SK-N-SH treated with all-trans-retinoic acid at 6 μM for 48 hours (cell line): ENCODE measurements around the gene DNAJB8.

ENCODE experiments used
- ATAC-seq: fragments of 200-7000 bp; cut with Tn5 transposase; 3 replicates; pipeline ENCODE4 v1.9.1; 2020; ENCODE audit warnings: mild to moderate bottlenecking, moderate library complexity
- ARNTL ChIP-seq: fragments of 450-650 bp; formaldehyde crosslinking; IDR thresholded peaks from 2 replicates; pipeline ENCODE4 v1.5.0; 2020; ENCODE audit warnings: low read depth, mild to moderate bottlenecking, moderate library complexity, borderline replicate concordance
- BACH2 ChIP-seq: fragments of 250-450 bp; sonication (Bioruptor Pico); IDR thresholded peaks from 2 replicates; pipeline ENCODE4 v1.9.0; 2021; ENCODE audit warnings: mild to moderate bottlenecking, borderline replicate concordance
- CREB5 ChIP-seq: fragments of 250-450 bp; sonication (Bioruptor Pico); IDR thresholded peaks from 2 replicates; pipeline ENCODE4 v1.5.1; 2020; ENCODE audit warnings: low read depth, mild to moderate bottlenecking, moderate library complexity
- CSDC2 ChIP-seq: fragments of 250-450 bp; sonication (Bioruptor Pico); IDR thresholded peaks from 2 replicates; pipeline ENCODE4 v1.5.0; 2020; ENCODE audit warnings: mild to moderate bottlenecking, moderate library complexity
- CSRNP3 ChIP-seq: fragments of 250-450 bp; sonication (Bioruptor Pico); IDR thresholded peaks from 2 replicates; pipeline ENCODE4 v1.5.1; 2021; ENCODE audit warnings: mild to moderate bottlenecking, moderate library complexity
- ESRRG ChIP-seq: fragments of 250-450 bp; sonication (Bioruptor Pico); IDR thresholded peaks from 2 replicates; pipeline ENCODE4 v1.6.1; 2021; ENCODE audit warnings: mild to moderate bottlenecking
- GLIS3 ChIP-seq: fragments of 250-450 bp; sonication (Bioruptor Pico); IDR thresholded peaks from 2 replicates; pipeline ENCODE4 v1.5.0; 2020; ENCODE audit warnings: mild to moderate bottlenecking, moderate library complexity
- ISL1 ChIP-seq: fragments of 250-450 bp; sonication (Bioruptor Pico); IDR thresholded peaks from 2 replicates; pipeline ENCODE4 v2.1.2; 2022; ENCODE audit warnings: mild to moderate bottlenecking, moderate library complexity
- OSR1 ChIP-seq: fragments of 250-450 bp; sonication (Bioruptor Pico); IDR thresholded peaks from 2 replicates; pipeline ENCODE4 v1.8.0; 2022; ENCODE audit warnings: moderate library complexity, mild to moderate bottlenecking, inconsistent platforms
- PATZ1 ChIP-seq: fragments of 250-450 bp; sonication (Bioruptor Pico); IDR thresholded peaks from 2 replicates; pipeline ENCODE4 v1.8.0; 2020; ENCODE audit warnings: mild to moderate bottlenecking, moderate library complexity, borderline replicate concordance
- PPARA ChIP-seq: fragments of 250-450 bp; sonication (Bioruptor Pico); IDR thresholded peaks from 2 replicates; pipeline ENCODE4 v1.5.0; 2020; ENCODE audit warnings: mild to moderate bottlenecking, borderline replicate concordance
- RARB ChIP-seq: fragments of 250-450 bp; sonication (Bioruptor Pico); IDR thresholded peaks from 2 replicates; pipeline ENCODE4 v1.8.0; 2021; ENCODE audit warnings: mild to moderate bottlenecking, moderate library complexity
- SNAI2 ChIP-seq: fragments of 250-450 bp; sonication (Bioruptor Pico); IDR thresholded peaks from 2 replicates; pipeline ENCODE4 v1.5.0; 2020; ENCODE audit warnings: mild to moderate bottlenecking, moderate library complexity
- TCF4 ChIP-seq: fragments of 250-450 bp; sonication (Bioruptor Pico); IDR thresholded peaks from 2 replicates; pipeline ENCODE4 v1.8.0; 2021; ENCODE audit warnings: mild to moderate bottlenecking, moderate library complexity, borderline replicate concordance
- TOX ChIP-seq: fragments of 250-450 bp; sonication (Bioruptor Pico); IDR thresholded peaks from 2 replicates; pipeline ENCODE4 v1.8.0; 2021; ENCODE audit warnings: mild to moderate bottlenecking, moderate library complexity, borderline replicate concordance
- ZC3H10 ChIP-seq: fragments of 250-450 bp; sonication (Bioruptor Pico); IDR thresholded peaks from 2 replicates; pipeline ENCODE4 v1.5.1; 2021; ENCODE audit warnings: mild to moderate bottlenecking, moderate library complexity
- ZFP3 ChIP-seq: fragments of 250-450 bp; sonication (Bioruptor Pico); IDR thresholded peaks from 2 replicates; pipeline ENCODE4 v1.5.0; 2020; ENCODE audit warnings: mild to moderate bottlenecking, moderate library complexity
- ZFP30 ChIP-seq: fragments of 450-650 bp; formaldehyde crosslinking; IDR thresholded peaks from 2 replicates; pipeline ENCODE4 v1.5.0; 2022; ENCODE audit warnings: mild to moderate bottlenecking, moderate library complexity
- ZNF565 ChIP-seq: fragments of 450-650 bp; formaldehyde crosslinking; conservative IDR thresholded peaks from 2 replicates; pipeline ENCODE4 v1.5.0; 2020; ENCODE audit warnings: low read depth, mild to moderate bottlenecking, moderate library complexity
- ZNF70 ChIP-seq: fragments of 450-650 bp; formaldehyde crosslinking; IDR thresholded peaks from 2 replicates; pipeline ENCODE4 v1.5.0; 2020; ENCODE audit warnings: mild to moderate bottlenecking, moderate library complexity
- ZNF8 ChIP-seq: fragments of 450-650 bp; formaldehyde crosslinking; IDR thresholded peaks from 2 replicates; pipeline ENCODE4 v1.5.0; 2020; ENCODE audit warnings: mild to moderate bottlenecking, moderate library complexity
- TF ChIP-seq, protein P1 (sequence below): fragments of 250-450 bp; sonication (Bioruptor Pico); IDR thresholded peaks from 2 replicates; pipeline ENCODE4 v1.8.0; 2021; ENCODE audit warnings: low read depth, mild to moderate bottlenecking, moderate library complexity, borderline replicate concordance

DNAJB8 gene

DNA sequence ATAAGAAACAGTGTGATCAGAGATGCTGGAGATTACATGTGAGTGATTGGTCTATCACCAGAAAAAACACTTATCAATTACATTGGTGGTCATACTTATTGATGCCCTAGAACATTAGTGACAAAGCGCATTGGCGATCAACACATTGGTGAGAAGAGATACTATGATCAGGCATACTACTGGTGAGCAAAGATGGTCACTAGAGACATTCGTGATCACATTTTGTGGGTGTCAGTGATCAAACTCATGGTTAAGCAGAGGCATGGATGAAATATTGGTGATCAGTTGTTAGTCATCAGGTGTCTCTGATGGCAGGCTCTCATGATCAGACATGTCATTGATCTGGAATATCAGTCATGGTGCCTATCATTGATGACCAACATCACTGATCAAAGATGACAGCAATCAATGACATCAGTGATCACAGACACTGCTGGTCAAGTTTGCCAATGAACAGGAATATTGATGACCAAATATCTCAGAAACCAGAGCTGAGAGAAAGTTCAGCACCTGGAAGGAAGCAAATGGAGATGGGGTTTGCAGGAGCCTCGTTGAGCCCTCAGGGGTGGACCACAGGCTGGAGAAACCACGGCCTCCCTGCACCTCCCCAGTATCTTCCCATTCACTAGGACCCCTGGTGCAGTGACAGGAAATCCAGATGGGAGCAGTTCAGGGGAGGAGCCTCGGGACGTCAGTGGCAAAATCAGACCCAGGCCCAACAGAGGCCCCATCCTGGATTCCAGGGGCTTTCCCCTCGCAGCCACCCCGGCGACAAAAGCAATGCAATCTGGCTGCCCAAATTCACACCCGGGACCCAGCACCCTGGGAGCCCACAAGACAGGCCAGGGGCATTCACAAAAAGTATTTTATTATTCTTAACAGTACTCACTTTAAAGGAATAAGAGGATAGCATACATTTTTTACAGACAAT is 12.2 kb upstream of the DNAJB8 start:
- ATAC-seq = no peak

GRCh38 chr3:128476659-128477058 is 10.0 kb upstream of the DNAJB8 start:
- no peak; the same call in 2 of the 3 replicates for ATAC-seq
- TF ChIP-seq TOX (CRISPR knock-in tag) (no peak), ZNF8 (CRISPR knock-in tag) (no peak), ESRRG (CRISPR knock-in tag) (no peak), ZNF565 (CRISPR knock-in tag) (no peak), ZFP3 (CRISPR knock-in tag) (no peak), ARNTL (no peak), TCF4 (no peak), ISL1 (CRISPR knock-in tag) (no peak), CSDC2 (CRISPR knock-in tag) (no peak), ZC3H10 (CRISPR knock-in tag) (no peak)

More for the DNA sequence above, 12.2 kb upstream of the DNAJB8 start:
- TF ChIP-seq CREB5 (no peak), ZNF70 (CRISPR knock-in tag) (no peak), PPARA (CRISPR knock-in tag) (0 out of 2 replicates have a peak, but pooled peaks have one; percentile 6)

GRCh38 chr3:128475355-128475754 is 8.7 kb upstream of the DNAJB8 start:
- TF ChIP-seq PATZ1 (CRISPR knock-in tag) = no peak
- TF ChIP-seq, protein P1, sequence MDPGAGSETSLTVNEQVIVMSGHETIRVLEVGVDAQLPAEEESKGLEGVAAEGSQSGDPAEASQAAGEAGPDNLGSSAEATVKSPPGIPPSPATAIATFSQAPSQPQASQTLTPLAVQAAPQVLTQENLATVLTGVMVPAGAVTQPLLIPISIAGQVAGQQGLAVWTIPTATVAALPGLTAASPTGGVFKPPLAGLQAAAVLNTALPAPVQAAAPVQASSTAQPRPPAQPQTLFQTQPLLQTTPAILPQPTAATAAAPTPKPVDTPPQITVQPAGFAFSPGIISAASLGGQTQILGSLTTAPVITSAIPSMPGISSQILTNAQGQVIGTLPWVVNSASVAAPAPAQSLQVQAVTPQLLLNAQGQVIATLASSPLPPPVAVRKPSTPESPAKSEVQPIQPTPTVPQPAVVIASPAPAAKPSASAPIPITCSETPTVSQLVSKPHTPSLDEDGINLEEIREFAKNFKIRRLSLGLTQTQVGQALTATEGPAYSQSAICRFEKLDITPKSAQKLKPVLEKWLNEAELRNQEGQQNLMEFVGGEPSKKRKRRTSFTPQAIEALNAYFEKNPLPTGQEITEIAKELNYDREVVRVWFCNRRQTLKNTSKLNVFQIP = no peak
- TF ChIP-seq CREB5 = no peak
- no peak for TF ChIP-seq GLIS3 (CRISPR knock-in tag)
- no peak for TF ChIP-seq ZC3H10 (CRISPR knock-in tag)
- no peak for TF ChIP-seq TCF4
- no peak for TF ChIP-seq BACH2 (CRISPR knock-in tag)
- TF ChIP-seq SNAI2 (CRISPR knock-in tag) = no peak
- TF ChIP-seq ISL1 (CRISPR knock-in tag) = no peak
- no peak for TF ChIP-seq ARNTL
- TF ChIP-seq ZFP30 = no peak
- TF ChIP-seq, all 23 proteins: peak for 0
- no peak for ATAC-seq

- TF ChIP-seq ZFP30 (no peak), ISL1 (CRISPR knock-in tag) (no peak), ZNF565 (CRISPR knock-in tag) (no peak), ZNF70 (CRISPR knock-in tag) (no peak), TCF4 (no peak), CSRNP3 (no peak), SNAI2 (CRISPR knock-in tag) (no peak), CREB5 (no peak), GLIS3 (CRISPR knock-in tag) (no peak), ARNTL (no peak), TOX (CRISPR knock-in tag) (no peak), ESRRG (CRISPR knock-in tag) (no peak), ZC3H10 (CRISPR knock-in tag) (no peak), BACH2 (CRISPR knock-in tag) (no peak), ZFP3 (CRISPR knock-in tag) (no peak), CSDC2 (CRISPR knock-in tag) (no peak), RARB (CRISPR knock-in tag) (no peak), OSR1 (CRISPR knock-in tag) (no peak)
- TF ChIP-seq, protein P1 = no peak
- no peak for ATAC-seq
These were observed 7.0 kb upstream of the DNAJB8 start for GRCh38 chr3:128473737-128474136.
